NT2/D1 (cell line): ENCODE data around the gene RASSF7.

Experiments
- YY1 ChIP-seq: IDR thresholded peaks from 2 replicates; pipeline ENCODE4 v1.6.1; 2011; ENCODE audit not compliant: insufficient read length, insufficient read depth
- ZNF274 ChIP-seq: IDR thresholded peaks from 2 replicates; pipeline ENCODE4 v1.6.1; 2011; ENCODE audit warnings: mild to moderate bottlenecking, low read depth, low read length

- no peak for TF ChIP-seq YY1
- no peak for TF ChIP-seq ZNF274
Observed at GRCh38 chr11:598005-598680, 37.4 kb downstream of the RASSF7 start.
